Astrocyte of the spinal cord (primary cell): ENCODE results near the gene NUDT1.
A peak's percentile ranks its signal among the peaks of the same experiment; 100 is the strongest.

Experiments used
- DNase-seq: peaks from one replicate; pipeline ENCODE4 v3.0.0; 2011; ENCODE audit warnings: low read depth, low spot score
- H3K4me3 ChIP-seq: 2 replicates; pipeline ENCODE4 v1.5.1; 2011; ENCODE audit warnings: low read depth, mild to moderate bottlenecking, low read length, moderate library complexity
- in situ Hi-C: cut with HindIII; loops from 2 replicates; pipeline ENCODE4 v1.10.0; 2017; ENCODE audit warnings: low sequenced_read_pairs
- TF ChIP-seq, protein P1 (sequence below): IDR thresholded peaks from 2 replicates; pipeline ENCODE4 v1.5.1; 2012; ENCODE audit warnings: low read depth, mild to moderate bottlenecking, low read length, inconsistent platforms

Gene NUDT1

DNA sequence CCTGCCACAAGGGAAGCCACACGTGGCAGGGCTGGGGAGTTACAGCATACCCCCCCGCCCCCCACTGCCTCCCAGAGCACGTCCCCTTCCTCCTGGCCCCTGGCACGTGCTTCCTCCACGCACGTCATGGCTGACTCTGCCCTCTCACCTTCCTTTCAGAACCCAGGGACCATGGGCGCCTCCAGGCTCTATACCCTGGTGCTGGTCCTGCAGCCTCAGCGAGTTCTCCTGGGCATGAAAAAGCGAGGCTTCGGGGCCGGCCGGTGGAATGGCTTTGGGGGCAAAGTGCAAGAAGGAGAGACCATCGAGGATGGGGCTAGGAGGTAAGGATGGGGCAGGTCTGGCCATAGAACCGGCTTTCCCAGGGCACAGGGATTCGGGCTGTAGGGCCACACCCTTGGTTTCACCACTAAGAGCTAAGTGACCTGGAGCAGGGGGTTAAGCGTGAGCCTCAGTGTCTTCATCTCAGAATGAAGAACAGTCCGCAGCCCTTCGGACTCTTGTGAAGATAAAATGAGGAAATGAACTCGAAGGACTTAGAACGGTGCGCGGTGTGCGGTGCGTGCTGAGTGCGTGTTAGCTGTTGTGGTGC lies 2.5 kb downstream of the NUDT1 start:
- in situ Hi-C loops = no loop called here
- DNase-seq = no peak
- H3K4me3 ChIP-seq = no peak overlapping the region
- TF ChIP-seq, protein P1, sequence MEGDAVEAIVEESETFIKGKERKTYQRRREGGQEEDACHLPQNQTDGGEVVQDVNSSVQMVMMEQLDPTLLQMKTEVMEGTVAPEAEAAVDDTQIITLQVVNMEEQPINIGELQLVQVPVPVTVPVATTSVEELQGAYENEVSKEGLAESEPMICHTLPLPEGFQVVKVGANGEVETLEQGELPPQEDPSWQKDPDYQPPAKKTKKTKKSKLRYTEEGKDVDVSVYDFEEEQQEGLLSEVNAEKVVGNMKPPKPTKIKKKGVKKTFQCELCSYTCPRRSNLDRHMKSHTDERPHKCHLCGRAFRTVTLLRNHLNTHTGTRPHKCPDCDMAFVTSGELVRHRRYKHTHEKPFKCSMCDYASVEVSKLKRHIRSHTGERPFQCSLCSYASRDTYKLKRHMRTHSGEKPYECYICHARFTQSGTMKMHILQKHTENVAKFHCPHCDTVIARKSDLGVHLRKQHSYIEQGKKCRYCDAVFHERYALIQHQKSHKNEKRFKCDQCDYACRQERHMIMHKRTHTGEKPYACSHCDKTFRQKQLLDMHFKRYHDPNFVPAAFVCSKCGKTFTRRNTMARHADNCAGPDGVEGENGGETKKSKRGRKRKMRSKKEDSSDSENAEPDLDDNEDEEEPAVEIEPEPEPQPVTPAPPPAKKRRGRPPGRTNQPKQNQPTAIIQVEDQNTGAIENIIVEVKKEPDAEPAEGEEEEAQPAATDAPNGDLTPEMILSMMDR = no peak

DNA sequence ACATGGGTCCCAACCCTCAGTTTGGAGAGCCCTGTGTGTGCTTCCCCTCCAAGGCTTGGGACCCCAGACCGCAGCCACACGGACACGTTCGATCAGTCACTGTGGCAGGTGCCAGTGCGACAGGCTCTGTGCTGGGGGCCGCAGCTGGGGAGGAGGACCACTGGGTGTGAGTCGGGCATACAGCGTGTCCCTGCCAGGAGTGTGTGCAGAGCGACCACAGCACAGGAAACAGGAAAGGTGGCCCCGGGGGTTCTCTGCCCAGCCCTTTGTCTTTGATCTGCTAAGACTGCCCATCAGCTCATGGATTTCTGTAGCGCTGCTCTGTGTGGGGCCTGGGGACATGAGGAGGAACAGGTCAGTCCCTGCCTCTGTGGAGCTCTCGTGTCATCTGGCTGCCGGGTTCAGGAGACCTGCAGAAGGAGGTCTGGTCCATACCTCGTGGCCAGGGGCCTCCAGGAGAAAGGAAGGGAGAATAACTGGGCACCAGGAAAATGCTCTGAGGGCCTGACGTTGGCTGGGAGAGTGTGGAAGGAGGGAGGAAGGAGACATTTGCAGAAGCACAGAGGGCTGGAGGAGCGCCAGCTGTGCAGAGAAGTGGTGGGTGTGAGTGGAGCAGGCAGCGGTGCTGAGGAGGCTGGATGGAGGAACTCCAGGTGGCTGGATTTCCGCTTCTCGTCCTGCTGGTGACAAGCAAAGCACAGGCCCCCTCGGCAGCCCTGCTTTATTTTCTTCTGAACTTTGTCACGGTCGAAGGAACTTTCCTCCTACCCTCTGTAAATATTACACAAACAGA lies 4.1 kb downstream of the NUDT1 start:
- no peak overlapping the region for H3K4me3 ChIP-seq
- no peak for DNase-seq
- TF ChIP-seq, protein P1 = no peak
- in situ Hi-C loops = no loop called here

DNA sequence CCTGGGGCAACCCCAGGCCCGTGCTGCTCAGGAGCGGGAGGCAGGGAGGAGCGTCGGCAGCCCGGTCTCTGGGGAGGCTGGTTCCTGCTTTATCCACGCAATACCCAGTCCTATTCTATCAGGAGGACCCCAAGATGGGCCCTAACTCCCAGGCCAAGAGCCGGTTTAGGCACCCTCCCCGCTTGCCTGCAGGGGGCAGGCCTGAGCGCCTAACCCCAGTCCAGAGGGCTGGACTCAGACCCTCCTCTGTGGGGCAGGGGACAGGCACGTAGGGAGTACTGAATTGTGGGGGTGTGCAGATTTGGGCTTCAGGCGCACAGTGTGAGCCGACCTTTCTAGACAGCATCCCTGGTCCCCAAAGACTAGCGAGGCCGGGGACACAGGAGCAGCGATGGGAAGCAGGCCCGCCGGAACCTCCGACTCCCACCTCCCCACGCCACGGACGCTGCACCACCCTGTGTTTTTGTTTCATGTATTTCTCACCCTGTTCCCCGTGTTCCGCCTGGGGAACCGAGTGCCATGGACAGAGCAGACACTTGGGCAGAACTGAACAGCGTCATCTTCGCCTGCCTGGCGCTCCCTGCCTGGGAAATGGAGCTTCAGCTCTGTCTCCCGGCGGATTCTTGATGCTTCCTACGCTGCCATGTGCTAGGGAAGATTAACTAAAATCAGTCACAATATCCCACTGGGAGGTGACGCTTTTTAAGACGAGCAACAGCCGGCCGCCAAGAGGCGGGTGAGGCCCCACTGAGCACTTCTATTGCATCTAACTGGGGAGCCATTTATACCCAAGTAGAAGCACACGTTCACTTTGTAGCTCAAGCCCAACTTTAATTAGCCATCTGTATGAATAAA lies 5.3 kb downstream of the NUDT1 start:
- H3K4me3 ChIP-seq = no peak overlapping the region
- in situ Hi-C loops = no loop called here
- DNase-seq = no peak
- TF ChIP-seq, protein P1 = peak; percentile 80

DNA sequence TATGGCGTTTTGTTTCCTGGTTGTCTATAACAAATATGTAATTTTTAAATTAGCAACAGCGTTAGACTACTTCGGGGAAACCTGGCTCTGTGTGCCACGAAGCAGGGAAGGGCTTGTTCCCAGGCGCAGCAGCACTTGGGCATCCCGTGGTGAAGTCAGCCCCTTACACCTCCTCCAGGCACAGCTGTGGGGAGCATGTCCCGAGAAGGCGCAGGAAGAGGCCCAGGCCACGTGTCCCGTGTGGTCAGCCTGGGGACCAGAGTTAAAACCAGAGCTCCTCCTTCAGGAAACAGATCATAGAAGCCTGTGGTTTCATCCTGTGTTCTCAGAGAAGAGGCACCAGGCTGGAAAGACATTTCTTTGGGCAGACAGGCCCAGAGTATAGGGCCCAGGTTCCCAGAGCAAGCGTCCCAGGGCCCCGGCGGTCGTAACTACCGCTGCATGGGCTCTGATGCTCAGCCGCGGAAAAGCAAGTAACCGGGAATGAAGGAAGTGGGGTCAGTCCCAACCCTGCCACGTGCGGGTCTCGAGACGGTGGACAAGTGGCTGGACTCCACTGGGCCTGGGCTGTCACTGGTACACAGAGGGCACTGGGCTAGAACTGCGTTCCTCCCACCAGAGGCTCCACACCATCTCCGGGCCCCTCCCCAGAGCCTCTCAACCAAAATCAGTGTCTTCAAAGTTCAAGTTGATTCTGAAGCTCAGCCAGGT lies 7.1 kb downstream of the NUDT1 start:
- peak; percentile 98 for DNase-seq
- H3K4me3 ChIP-seq = no peak overlapping the region
- in situ Hi-C loops = no loop called here
- TF ChIP-seq, protein P1 = peak; percentile 34

DNA sequence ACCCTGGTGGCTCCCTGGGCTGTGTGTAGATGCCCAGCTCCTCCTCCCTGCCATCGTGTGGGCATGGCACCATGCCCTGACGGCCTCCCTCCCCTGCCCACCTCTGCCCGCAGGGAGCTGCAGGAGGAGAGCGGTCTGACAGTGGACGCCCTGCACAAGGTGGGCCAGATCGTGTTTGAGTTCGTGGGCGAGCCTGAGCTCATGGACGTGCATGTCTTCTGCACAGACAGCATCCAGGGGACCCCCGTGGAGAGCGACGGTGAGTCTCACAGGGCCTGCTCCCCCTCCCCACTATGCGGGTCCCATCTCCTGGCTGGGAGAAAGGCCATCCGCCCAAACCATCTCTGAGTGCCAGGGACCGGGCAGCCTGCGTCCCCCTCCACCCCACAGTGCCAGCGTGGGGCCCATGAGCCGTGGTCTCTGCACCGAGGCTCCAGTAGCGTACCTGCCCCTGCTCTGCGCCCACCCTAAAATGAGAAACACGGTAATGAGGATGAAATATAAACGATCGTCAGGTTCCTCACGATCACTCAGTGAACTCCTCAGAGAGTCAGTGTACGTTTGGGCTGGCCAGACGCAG lies 7.8 kb downstream of the NUDT1 start:
- H3K4me3 ChIP-seq = no peak overlapping the region
- in situ Hi-C loops = no loop called here
- TF ChIP-seq, protein P1 = no peak
- DNase-seq = no peak

DNA sequence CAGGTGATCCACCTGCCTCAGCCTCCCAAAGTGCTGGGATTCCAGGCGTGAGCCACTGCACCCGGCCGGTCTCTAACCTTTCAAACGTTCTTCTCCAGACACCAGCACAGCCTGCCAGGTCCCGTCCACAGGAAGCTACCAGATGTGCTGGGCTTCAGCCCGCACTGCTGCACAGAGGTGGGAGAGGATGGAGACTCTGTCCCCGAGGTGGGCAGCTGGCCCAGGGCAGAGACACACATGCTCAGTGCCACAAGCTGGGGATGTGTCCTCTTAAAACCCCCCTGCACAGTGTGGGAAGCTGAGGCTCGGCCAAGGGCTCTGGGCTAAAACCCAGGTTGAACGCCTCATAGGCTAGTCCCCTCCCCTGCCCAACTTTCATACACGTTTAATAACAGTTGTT lies 9.4 kb downstream of the NUDT1 start:
- TF ChIP-seq, protein P1 = no peak
- in situ Hi-C loops = no loop called here
- no peak for DNase-seq
- H3K4me3 ChIP-seq = no peak overlapping the region
